H4 (cell line): ENCODE data around the gene TSPAN18. TPM values are rescaled to one million over a fixed set of nuclear protein-coding genes. Genes with fewer than 3 reads are reported as not detected.

Experiments used
- DNase-seq: peaks from one replicate; pipeline ENCODE4 v3.0.0-alpha.2; 2015; ENCODE audit warnings: low spot score
- total RNA-seq: library from RNA; depleted of rRNA; stranded (reverse); fragments of >200 nt; shearing (Covaris generic); gene quantifications from 2 replicates; pipeline ENCODE4 v1.2.3, GENCODE V29; 2014

The TSPAN18 gene
- total RNA-seq, 1 experiment from 2014 or later = 0.83 TPM

DNA sequence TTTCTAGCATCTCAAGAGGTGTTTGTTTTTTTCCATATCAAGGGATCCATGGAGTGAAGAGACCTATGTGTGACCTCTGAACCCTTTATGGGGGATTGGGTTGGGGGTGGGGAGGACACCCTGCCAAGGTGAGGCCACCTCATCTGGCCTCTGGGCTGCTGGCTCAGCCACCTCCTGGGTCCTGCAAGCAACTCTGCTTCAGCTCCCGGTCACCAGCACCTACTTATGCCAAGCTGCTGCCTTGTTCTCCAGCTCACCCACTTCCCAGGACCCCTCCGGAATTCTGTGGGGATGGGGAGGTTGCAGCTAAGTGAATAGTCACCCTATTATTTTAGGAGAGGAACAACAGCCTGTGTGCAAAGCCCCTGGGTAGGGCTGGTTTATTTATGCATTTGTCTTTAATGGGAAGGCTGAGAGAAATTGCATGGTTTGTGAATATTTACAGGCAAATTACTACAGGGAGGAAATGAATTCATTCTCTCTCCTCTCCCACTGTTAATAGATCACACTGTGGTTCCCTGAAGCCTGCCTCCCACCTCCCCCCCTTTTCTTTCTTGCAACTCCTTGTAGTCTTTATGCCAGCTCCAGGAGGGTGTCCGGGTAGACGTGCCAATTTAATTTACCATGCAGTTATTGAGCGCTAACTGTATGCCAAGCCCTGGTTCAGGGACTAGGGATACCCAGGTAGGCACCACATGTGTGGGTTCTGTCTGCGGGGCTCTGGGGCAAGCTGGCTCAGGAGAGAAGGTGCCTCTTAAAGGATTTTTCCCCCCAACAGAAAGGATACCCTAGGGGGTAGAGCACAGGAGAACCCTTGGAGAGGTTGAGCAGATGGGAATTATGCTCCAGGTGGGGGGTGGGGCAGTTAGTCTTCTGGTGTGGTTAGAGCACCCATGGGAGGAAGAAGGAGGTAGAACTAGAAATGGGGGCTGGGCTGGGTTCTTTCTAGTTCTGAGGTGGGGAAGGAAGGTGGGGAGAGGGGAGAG is 50.7 kb downstream of the TSPAN18 start:
- DNase-seq = no peak

GRCh38 chr11:44778195-44779100 is 51.7 kb downstream of the TSPAN18 start:
- DNase-seq = no peak

DNA sequence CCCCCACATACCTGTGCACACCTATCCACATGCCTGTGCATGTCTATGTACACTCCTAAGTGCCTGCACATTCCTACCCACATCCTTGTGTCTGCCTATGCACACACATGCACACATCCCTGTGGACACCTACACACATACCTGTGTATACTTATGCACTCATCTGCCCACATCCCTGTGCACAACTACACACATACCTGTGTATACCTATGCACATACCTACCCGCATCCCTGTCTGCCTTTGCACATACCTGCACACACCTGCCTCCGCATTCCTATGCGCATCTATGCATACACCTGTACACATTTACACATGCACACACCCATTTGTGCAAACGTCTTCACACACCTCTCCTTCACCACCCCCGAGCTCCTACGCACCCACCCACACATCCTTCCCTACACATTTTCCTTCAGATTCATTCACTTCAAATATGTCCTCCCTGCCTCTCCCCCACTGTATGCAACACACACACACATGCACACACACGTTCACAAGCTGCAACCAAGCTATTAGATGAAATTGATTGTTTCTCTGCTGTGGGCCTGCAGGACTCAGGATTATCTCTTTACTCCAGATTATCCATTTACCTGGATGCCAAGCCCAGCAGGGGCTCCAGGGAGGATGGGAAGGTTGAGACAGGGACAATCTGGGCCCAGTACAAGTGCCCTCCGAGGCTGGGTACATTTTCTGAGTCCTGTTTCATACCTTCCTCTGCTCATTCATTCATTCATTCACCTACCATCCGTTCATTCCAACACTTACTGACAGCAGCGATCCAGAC is 53.2 kb downstream of the TSPAN18 start:
- no peak for DNase-seq

DNA sequence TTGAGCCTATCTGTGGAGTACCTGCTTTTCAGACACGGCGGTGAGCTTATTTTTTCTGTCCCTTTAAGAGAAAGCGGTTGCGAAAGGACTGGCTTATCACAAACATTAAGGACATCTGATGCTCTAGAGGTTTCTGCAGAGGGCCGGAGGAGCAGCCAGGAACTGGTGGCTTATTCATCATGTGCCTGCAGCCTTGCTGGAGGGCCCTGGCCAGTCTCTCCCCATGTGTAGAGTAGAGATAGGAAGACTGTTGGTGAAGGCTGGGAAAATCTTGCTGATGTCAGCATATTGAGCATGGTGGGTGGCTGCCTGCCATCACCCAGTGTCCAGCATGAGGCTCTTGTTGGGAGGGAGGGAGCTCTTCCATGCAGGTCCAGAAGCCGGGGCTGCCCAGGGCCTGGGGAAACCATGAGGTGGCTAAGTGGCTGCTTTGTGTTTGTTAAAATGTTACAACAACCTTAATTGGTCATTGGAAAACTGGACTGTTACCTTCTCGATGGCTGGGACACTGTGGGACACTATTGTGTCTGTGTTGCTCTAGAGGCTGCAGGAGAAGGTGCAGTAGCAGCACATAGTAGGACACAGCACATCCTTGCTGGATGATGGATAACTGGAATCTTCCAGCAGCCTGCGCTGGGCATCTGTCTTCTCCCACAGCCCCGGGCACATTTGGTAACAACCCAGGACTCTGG is 54.3 kb downstream of the TSPAN18 start:
- no peak for DNase-seq

- no peak for DNase-seq
Measured at GRCh38 chr11:44781655-44782054, 54.9 kb downstream of the TSPAN18 start.

DNA sequence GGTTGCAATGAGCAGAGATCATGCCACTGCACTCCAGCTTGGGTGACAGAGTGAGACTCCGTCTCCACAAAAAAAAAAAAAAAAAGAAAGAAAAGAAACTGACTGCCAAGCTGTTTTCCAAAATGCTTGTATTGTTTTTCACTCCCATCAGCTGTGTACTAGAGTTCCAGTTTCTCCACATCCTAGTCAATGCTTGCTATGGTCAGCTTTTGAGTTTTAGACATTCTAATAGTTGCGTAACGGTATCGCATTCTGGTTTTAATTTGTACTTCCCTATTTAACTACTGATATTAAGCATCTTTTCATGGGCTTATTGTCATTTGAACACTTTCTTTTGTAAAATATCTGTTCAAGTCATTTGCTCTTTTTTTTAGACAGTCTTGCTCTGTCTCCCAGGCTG is 55.7 kb downstream of the TSPAN18 start:
- DNase-seq = no peak

GRCh38 chr11:44784436-44784760 is 57.6 kb downstream of the TSPAN18 start:
- no peak for DNase-seq

GRCh38 chr11:44784851-44785250 is 58.1 kb downstream of the TSPAN18 start:
- DNase-seq = no peak

DNA sequence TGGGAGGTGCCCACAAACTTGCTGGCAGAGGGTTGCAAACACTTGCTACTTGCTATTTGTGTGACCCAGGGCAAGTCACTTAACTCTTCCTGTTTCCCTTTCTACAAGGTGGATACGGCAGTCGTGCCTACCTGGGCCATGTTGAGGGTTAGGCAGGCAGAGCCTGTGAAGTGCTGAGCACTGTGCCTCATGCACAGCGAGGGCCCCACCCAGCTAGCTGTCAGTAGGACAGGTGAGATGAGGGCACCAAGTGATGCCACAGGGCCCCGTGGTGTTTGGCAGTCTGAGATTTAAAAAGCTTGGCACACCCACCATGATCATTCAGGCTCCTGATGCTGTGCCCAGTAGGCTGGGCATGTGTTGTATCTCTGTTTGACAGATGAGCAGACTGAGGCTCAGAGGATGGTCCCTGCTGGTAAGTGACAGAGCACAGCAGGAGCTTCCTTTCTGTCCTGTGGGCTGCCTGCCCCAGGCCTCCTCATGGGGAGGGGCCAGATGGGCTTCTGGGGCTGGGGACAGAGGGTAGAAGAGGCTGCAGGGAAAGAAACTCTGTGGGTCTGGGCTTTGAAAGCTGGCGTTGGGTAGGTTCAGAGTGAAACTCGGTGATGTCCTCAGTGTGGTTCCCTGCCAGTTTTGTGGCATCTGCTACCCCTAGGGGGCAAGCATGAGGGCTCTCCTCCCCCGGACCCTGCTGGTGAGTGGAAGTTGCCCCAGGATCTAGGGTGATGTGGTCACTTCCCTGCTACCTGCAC is 59.3 kb downstream of the TSPAN18 start:
- DNase-seq = no peak

GRCh38 chr11:44787070-44787469 is 60.3 kb downstream of the TSPAN18 start:
- DNase-seq = no peak

- no peak for DNase-seq
Measured at GRCh38 chr11:44787981-44788380, 61.2 kb downstream of the TSPAN18 start.

GRCh38 chr11:44788536-44789261 is 61.9 kb downstream of the TSPAN18 start:
- no peak for DNase-seq

- no peak for DNase-seq
Measured at GRCh38 chr11:44789496-44789895, 62.7 kb downstream of the TSPAN18 start.

- no peak for DNase-seq
Measured at GRCh38 chr11:44790211-44790610, 63.4 kb downstream of the TSPAN18 start.

DNA sequence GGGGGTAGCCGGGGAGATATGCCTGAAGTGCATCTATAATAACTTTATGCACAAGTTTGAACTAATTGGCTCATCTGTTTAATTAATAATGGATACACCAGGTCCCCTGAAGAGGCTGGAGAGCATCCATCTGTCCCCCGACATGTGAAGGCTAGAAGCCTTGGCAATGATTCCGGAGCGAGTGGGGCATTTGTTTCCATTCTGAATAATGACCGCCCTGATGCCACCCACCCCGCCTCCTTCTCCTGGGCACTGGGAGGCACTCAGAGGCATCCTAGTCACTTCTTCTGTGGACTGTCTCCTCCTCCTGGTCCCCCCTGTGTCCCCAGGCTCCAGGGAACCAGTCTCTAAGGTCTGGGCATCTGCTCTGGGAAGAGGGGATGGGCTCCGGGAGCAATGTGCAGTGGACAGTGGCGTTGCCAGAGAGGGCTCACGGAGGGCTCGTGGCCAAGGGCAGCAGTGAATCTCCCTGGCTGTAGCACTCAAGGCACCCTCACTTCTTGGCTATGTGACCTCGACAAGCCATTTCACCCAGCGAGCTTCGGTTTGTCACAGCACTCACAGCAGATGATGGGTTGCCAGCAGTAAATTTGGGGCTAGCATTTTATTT is 64.7 kb downstream of the TSPAN18 start:
- no peak for DNase-seq

DNA sequence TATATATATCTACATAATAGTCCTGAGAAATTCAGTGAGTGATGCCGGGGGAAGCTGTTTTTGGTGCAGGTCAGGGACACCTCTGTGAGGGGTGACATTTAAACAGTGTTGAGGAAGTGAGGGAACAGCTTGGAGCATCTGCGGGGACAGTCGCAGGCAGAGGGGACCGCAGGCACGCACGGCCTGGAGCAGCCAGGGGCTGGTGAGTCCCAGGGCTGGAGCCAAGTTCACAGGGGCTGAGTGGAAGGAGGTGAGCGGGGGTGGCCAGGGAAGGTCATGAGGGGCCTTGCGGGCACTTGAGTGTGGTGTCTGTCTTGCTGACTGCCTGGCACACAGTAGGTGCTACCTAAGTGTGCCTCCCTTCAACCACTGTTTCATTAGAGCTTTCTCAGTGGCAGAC is 65.4 kb downstream of the TSPAN18 start:
- DNase-seq = no peak

DNA sequence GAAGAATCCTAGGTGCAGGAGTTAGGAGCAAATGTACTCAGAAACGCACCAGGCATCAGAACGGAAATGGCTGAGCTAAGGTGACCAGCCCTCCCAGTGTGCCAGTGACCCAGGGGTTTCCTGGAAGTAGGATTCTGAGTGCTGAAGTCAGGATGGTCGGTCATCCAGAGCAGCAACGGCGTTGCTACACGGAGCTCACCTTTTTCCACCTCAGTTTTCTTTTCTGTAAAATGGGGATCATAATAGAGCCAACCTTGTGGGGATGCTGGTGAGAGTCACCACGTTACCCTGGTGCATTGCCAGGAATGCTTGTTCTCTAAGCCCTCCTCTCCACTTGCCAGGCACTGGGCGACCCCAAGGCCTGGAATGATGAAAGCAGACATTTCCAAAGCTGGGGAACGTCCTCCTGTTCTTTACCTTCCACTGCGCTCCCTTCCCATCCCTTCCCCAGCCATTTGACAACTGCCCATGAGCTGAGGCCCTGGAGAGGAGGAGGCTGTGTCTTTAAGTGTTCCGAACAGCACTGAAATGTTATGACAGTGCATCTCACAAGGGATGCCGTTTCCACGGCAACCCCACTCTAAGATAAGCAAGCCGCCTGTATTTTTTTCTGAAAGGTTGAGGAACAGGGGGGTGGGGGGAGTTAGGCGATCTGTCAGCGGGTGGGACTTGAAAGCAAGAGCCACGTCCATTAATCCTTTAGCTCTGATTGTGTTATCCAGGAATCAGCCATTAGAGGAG is 66.8 kb downstream of the TSPAN18 start:
- no peak for DNase-seq

DNA sequence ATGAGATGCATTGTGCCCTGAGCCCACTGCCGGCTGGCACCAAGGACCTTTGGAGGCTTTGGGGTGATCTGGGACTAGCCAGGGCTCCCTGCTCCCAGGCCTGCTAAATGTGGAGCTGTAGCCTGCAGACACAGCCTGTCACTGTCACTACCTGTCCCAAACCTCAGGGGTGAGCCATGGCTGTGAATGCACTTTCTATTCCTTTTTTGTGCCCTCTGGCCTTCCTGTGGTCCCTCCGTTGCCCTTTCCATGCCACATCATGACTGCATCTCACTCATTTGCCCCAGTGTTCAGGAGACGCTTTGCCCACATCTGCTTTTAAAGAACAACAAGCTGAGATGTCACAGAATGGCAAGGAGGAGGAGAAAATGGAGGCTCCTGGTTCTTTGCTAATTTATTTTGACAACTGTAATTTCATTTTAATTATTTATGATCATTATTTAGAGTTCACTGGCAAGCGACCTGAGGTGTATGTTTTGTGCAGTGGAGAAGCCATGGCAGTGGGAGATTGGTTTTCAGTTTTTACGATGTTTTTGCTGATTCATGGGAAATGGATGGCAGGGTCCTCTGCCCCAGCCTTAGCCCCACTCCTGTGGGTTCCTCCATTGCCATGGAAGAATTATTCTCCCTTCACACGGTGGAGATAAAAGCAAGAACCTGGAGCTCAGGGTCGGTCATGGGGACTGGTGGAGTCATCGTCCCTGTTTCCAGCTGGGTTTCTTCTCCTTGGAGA is 69.2 kb downstream of the TSPAN18 start:
- DNase-seq = no peak
